DMS53 (cell line): ENCODE results near the gene STOX1.
"Not testable (repeated sequence)": the region's sequence is repeated elsewhere in the genome, so short reads cannot be mapped to it uniquely, and the experiment has no call there.

ENCODE experiments used
- DNase-seq: peaks from one replicate; lab custom pipeline; 2025; lab: John Stamatoyannopoulos, UW

Gene STOX1

GRCh38 chr10:68828833-68829232 lies 1.5 kb downstream of the STOX1 start:
- DNase-seq: no peak

GRCh38 chr10:68829521-68829920 lies 2.2 kb downstream of the STOX1 start:
- DNase-seq: no peak

DNA sequence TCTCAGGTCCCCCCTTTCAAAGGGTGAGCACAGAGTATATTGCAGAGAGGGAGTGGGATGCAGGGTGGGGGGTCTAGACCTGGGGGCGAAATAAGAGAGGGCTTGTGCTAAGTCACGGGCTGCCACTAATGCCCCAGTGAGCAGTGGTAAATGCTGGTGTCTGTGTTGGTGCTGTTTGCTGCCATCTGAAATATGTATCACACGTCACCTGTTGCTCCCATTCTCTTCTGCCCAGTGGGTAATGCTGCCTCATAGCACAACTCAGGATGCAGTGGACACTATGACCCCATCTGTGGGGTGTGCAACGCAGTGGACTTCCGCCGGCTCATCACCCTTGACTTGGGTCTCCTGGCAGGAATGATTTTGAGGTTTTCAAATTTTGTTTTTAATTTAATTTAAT lies 2.6 kb downstream of the STOX1 start:
- DNase-seq: no peak

DNA sequence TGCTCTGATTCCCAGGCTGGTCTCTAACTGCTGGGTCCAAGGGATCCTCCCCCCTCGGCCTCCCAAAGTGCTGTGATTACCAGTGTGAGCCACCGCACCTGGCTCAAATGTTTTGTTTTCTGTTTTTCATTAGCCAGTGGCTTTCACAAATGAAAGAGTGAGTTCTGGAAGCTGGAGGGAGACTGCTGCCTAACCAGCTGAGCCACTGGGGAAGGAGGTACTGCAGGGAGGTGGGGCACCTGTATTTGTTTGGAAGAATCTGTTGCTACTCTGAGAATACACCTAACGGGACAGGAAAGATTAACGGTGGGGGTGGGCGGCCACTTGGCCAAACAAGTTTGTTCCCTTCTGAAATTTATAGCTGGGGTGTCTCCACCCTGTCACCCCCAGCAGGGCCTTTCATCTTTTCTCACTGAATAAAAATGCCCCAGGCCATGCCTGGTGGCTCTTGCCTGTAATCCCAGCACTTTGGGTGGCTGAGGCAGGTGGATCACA lies 4.7 kb downstream of the STOX1 start:
- DNase-seq: no peak

DNA sequence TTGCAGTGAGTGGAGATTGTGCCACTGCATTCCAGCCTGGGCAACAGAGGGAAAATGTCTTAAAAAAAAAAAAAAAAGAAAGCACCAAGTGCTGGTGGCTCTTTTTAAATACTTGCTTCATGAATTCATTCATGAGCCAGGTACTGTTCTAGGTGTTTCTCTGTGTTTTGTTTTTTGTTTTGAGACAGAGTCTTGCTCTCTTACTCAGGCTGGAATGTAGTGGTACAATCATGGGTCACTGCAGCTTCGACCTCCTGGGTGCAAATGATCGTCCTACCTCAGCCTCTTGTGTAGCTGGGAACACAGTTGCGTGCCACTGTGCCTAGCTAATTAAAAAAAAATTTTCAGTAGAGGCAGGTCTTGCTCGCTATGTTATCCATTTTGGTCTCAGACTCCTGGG lies 5.3 kb downstream of the STOX1 start:
- no peak for DNase-seq

DNA sequence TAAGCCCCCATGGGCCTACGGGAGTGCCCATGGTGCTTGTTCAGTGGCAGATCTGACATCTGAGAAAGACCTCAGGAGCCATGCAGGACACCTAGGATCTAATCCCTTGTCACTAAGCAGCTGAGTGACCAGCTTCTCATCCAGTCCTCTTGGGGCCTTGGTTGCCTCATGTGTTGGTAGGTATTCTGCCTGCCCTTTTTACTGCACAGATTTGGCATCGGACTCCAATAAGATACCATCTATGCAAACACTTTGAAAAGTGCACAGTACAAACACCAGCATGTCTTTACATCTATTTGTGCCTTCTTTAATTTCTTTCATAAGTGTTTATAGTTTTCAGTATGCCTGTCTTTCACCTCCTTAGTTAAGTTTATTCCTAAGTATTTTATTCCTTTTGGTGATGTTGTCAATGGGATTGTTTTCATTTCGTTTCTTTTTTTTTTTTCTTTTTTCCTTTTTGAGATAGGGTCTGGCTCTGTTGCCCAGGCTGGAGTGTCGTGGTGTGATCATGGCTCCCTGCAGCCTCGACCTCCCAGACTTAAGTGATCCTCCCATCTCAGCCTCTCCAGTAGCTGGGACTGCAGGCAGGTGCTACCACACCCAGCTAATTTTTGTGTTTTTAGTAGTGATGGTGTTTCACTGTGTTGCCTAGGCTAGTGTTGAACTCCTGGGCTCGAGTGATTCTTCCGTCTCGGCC lies 10.4 kb downstream of the STOX1 start:
- DNase-seq: no peak

DNA sequence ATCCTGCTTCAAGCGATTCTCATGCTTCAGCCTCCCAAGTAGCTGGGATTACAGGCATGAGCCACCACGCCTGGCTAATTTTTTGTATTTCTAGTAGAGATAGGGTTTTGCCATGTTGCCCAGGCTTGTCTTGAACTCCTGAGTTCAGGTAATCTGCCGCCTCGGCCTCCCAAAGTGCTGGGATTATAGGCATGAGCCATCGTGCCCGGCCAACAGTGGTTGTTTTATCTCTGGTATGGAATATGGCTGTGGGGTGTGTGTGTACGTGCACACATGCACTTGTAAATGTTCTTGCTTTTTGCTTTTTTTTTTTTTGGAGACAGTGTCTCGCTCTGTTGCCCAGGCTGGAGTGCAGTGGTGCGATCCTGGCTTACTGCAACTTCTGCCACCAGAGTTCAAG lies 13.3 kb downstream of the STOX1 start:
- not testable (repeated sequence) for DNase-seq

DNA sequence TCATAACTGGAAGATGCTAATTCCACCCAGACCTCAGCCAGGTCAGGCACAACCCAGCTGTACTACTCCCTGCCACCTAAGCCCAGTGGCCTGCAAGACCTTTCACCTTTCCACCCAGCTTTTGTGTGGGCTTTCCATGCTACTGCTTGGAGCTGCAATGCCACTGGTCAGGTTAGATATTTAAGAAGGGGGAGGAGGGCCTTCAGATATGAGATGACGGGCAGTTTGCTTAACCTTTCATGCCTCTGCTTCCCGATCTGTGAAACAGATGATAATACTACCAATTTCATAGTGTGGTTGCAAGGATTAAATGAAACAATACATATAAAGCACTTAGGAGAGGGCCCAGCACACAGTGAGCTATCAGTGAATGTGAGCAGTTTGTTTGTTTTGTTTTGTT lies 20.9 kb downstream of the STOX1 start:
- no peak for DNase-seq

DNA sequence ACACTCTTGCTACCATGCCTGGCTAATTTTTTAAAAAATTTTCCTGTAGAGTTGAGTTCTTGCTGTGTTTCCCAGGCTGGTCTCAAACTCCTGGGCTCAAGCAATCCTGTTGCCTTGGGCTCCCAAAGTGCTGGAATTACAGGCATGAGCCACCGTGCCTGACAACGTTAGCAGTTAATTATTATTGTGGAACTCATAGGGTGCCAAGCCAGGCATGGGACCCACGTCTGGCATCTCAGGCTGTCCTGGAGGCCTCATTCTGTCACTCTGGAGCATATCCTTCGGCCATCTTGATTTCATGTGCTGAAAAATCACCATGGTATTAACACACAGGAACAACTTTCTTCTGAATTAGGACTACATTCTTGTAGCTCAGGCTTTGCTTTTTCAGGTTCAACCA lies 21.5 kb downstream of the STOX1 start:
- no peak for DNase-seq

- DNase-seq: no peak
Measured at GRCh38 chr10:68856352-68856751, 29.0 kb downstream of the STOX1 start.

GRCh38 chr10:68857005-68857404 lies 29.7 kb downstream of the STOX1 start:
- no peak for DNase-seq

GRCh38 chr10:68861253-68861652 lies 33.9 kb downstream of the STOX1 start:
- peak; percentile 23 for DNase-seq

- no peak for DNase-seq
Measured at GRCh38 chr10:68864611-68865010, 37.3 kb downstream of the STOX1 start.

DNA sequence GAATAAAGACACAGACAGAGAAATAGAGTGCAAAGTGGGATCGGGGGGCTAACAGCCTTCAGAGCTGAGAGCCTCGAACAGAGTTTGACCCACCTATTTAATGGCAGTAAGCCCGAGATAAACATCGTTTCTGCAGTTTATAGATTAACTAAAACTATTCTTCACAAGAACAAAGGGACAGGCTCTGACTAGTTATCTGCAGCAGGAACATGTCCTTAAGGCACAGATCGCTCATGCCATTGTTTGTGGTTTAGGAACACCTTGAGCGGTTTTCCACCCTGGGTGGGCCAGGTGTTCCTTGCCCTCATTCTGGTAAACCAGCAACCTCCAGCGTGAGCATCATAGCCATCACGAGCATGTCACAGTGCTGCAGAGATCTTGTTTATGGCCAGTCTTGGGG lies 40.8 kb downstream of the STOX1 start:
- not testable (repeated sequence) for DNase-seq

- DNase-seq: no peak
Measured at GRCh38 chr10:68869623-68870022, 42.3 kb downstream of the STOX1 start.

- DNase-seq: no peak
Measured at GRCh38 chr10:68870061-68870460, 42.7 kb downstream of the STOX1 start.

DNA sequence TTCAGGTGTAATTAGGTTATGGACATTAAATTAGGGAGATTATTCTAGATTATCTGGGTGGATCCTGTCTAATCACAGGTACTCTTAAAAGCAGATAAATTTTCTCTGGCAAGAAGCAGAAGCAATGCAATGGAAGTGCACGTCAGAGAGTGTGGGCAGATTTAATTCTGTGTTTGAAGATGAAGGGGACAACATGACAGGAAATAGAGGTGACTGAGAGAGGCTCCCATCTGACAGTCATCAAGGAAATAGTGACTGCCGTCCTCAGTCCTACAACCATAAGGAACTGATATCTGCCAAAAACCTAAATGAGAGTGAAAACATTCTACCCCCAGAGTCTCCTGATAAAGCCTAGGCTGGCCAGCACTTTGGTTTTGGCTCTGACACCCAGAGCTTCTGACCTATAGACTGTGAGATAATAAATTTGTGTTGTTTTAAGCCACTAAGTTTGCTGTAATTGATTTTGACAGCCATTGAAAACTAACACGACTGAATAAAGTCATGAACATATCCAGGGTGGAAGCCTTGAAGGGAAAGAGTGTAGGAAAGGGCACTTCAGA lies 43.3 kb downstream of the STOX1 start:
- peak; percentile 37 for DNase-seq

DNA sequence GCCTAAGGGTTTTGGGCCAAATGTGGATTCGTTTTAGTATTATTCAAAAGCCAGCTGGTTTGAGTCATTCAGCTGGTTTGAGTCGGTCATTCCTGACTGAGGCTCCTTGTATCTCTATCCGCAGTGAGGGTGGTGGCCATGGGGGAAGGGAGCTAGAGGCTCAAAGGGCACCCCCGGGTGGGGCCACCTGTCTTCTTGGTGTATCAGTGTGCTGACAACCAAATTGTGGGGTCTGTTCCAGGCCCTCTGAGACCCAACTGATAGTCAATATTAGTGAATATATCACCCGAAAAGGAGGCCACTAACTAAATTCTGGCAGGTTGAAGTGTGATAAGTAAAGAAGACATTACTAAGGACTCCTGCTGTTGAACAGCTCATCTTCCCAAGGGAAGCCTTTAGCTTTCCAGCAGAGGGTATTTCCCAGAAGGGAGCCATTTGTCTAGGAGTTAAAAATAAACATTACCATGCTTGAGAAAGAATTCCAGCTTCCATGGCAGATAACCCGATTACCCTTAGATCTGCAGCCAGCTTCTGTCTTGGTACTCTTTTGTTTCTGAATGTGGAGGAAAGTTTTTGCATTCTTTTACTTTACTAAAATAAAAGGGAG lies 43.9 kb downstream of the STOX1 start:
- peak; percentile 61 for DNase-seq

- DNase-seq: peak; percentile 97
Measured at GRCh38 chr10:68871731-68872342, 44.5 kb downstream of the STOX1 start.

DNA sequence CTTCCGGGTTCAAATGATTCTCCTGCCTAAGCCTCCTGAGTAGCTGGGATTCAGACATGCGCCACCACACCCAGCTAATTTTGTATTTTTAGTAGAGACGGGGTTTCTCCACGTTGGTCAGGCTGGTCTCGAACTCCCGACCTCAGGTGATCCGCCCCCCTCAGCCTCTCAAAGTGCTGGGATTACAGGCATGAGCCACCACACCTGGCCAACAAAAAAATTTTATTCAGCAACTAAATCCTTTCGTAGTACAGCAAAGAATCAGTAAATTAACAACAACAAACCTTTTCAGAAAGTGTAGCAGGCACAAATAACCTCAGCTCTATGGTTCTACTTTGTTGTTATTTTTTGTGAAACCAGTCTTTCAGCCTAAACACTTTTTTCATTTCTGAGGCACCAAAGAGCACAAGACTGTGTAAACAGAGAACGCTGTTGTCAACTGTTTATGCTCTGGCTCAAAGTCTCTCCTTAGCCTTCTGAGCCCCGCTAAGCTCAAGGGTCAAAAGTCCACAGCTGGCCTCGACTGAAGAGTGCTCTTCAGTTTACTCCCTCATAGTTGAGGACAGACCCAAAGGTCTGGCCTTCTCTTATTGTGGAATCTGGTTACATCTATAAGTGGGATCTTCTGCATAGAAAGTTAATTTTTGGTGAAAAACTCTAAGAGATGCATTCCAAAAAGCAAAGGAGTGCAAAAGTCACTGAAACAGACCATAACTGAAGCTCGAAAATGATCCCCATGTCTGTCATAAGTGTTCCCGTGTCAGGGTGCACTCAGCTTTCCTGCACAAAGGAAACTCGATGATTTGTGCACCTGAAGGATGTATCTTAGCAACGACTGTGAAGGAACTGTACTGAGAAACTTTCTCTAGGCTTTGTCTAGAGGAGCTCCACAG lies 49.2 kb downstream of the STOX1 start:
- DNase-seq: peak; percentile 96

GRCh38 chr10:68877482-68878110 lies 50.3 kb downstream of the STOX1 start:
- DNase-seq: peak; percentile 45

DNA sequence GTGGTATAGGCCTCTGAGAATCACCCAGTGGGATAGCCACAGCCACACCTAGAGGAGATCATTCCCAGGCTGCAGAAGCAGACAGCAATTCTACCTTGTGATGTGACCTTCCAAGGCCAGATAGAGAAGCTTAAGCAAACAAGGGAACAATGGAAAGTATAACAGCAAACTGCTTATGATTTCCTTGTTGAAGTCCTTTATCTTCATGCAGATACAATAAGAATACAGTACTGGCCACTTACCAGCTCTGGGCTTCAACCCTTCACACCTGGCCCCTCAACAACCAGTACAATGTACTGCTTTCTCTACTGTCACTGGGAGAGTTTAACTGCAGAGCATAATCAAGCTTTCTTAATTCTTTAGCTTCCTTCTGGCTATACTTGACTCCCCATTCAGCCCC lies 51.2 kb downstream of the STOX1 start:
- DNase-seq: peak; percentile 48
